MCF 10A (cell line): ENCODE results near the gene VAV3. TPM values are rescaled to one million over a fixed set of nuclear protein-coding genes. Genes with fewer than 3 reads are reported as not detected.
A peak's percentile ranks its signal among the peaks of the same experiment; 100 is the strongest.

Experiments
- BruUV-seq: library from RNA; stranded (reverse); fragments of 400-500 nt; replicated peaks from 2 replicates; lab custom pipeline; 2021; lab: Mats Ljungman, UMichigan
- CTCF ChIA-PET: fragments of 300-600 bp; sonication (Branson Sonifier 250); formaldehyde crosslinking; extraction: SDS; loops from one replicate; lab custom pipeline; 2021; ENCODE audit warnings: antibody characterized with exemption, inconsistent platforms; lab: Yijun Ruan, JAX
- POLR2A ChIA-PET: fragments of 300-600, 350-650 bp; sonication (Branson Sonifier 250); formaldehyde crosslinking; extraction: SDS; loops from one replicate; lab custom pipeline; 2020; ENCODE audit warnings: antibody characterized with exemption, inconsistent platforms; lab: Yijun Ruan, JAX
- DNase-seq: peaks from one replicate; pipeline ENCODE4 v3.0.0-alpha.2; 2018; ENCODE audit not compliant: unreplicated experiment
- H3K27ac Mint-ChIP-seq: one replicate; pipeline ENCODE4 v1.8.0; 2022; ENCODE audit warnings: mild to moderate bottlenecking, low read depth, mixed read lengths; ENCODE audit not compliant: unreplicated experiment
- H3K27me3 Mint-ChIP-seq: one replicate; pipeline ENCODE4 v1.8.0; 2022; ENCODE audit warnings: mixed read lengths; ENCODE audit not compliant: insufficient read depth, unreplicated experiment
- H3K36me3 Mint-ChIP-seq: one replicate; pipeline ENCODE4 v1.8.0; 2022; ENCODE audit warnings: mild to moderate bottlenecking, moderate library complexity, mixed read lengths; ENCODE audit not compliant: insufficient read depth, unreplicated experiment
- H3K4me1 Mint-ChIP-seq: one replicate; pipeline ENCODE4 v1.8.0; 2022; ENCODE audit warnings: mixed read lengths; ENCODE audit not compliant: insufficient read depth, unreplicated experiment
- H3K4me3 Mint-ChIP-seq: one replicate; pipeline ENCODE4 v1.8.0; 2022; ENCODE audit warnings: mild to moderate bottlenecking, moderate library complexity, mixed read lengths; ENCODE audit not compliant: unreplicated experiment
- H3K9me3 Mint-ChIP-seq: one replicate; pipeline ENCODE4 v1.8.0; 2022; ENCODE audit warnings: mixed read lengths; ENCODE audit not compliant: unreplicated experiment
- intact Hi-C: fragments of 100-400 bp; cut with micrococcal nuclease; formaldehyde crosslinking; loops from 2 replicates; pipeline ENCODE4 v1.14.1; 2022
- total RNA-seq: library from RNA; stranded (reverse); gene quantifications from 2 replicates; pipeline ENCODE4 v1.2.3, GENCODE V29; 2022
- TF ChIP-seq, protein P1 (sequence below): fragments of 200-600 bp; IDR thresholded peaks from one replicate; pipeline ENCODE4 v1.8.0; 2022; ENCODE audit warnings: antibody characterized with exemption, mild to moderate bottlenecking; ENCODE audit not compliant: unreplicated experiment

Gene VAV3
- total RNA-seq, 1 experiment from 2014 or later: 2.0 TPM

GRCh38 chr1:107821340-107821739 lies 143.6 kb downstream of the VAV3 start:
- H3K4me1 Mint-ChIP-seq: peaks cover 6% of the 10 kb centered on the region
- BruUV-seq: no TSS peak
- no peak overlapping the region for H3K4me3 Mint-ChIP-seq
- H3K27ac Mint-ChIP-seq: no peak overlapping the region
- H3K27me3 Mint-ChIP-seq: no peaks in the 10 kb centered on the region
- POLR2A ChIA-PET: interaction anchor here (0.6 to 0.8 kb wide), 5 partner anchors 18 to 1762 kb away, joined by 3 to 4 read pairs (median 3); no protein-coding TSS in a partner anchor
- no peaks in the 10 kb centered on the region for H3K36me3 Mint-ChIP-seq
- no peak for DNase-seq
- TF ChIP-seq, protein P1, sequence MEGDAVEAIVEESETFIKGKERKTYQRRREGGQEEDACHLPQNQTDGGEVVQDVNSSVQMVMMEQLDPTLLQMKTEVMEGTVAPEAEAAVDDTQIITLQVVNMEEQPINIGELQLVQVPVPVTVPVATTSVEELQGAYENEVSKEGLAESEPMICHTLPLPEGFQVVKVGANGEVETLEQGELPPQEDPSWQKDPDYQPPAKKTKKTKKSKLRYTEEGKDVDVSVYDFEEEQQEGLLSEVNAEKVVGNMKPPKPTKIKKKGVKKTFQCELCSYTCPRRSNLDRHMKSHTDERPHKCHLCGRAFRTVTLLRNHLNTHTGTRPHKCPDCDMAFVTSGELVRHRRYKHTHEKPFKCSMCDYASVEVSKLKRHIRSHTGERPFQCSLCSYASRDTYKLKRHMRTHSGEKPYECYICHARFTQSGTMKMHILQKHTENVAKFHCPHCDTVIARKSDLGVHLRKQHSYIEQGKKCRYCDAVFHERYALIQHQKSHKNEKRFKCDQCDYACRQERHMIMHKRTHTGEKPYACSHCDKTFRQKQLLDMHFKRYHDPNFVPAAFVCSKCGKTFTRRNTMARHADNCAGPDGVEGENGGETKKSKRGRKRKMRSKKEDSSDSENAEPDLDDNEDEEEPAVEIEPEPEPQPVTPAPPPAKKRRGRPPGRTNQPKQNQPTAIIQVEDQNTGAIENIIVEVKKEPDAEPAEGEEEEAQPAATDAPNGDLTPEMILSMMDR: no peak
- H3K9me3 Mint-ChIP-seq: peaks cover 15% of the 10 kb centered on the region
- intact Hi-C loops: no loop called here
- CTCF ChIA-PET: interaction anchor here (0.6 to 1.5 kb wide), 3 partner anchors 56 to 304 kb away, joined by 3 read pairs; no protein-coding TSS in a partner anchor

- no peaks in the 10 kb centered on the region for H3K36me3 Mint-ChIP-seq
- peak; percentile 36 for DNase-seq
- ChIA-PET POLR2A (interaction anchor here (0.6 to 1.0 kb wide), 8 partner anchors 12 to 1762 kb away, joined by 3 to 4 read pairs (median 3); no protein-coding TSS in a partner anchor), CTCF (interaction anchor here (0.6 to 1.5 kb wide), 3 partner anchors 56 to 304 kb away, joined by 3 read pairs; no protein-coding TSS in a partner anchor)
- H3K27ac Mint-ChIP-seq: no peak overlapping the region
- no peaks in the 10 kb centered on the region for H3K27me3 Mint-ChIP-seq
- H3K4me3 Mint-ChIP-seq: no peak overlapping the region
- H3K4me1 Mint-ChIP-seq: peaks cover 6% of the 10 kb centered on the region
- TF ChIP-seq, protein P1: no peak
- no TSS peak for BruUV-seq
- peaks cover 15% of the 10 kb centered on the region for H3K9me3 Mint-ChIP-seq
- intact Hi-C loops: no loop called here
These were observed 144.2 kb downstream of the VAV3 start for GRCh38 chr1:107820801-107821200.

GRCh38 chr1:107817935-107818334 lies 147.0 kb downstream of the VAV3 start:
- TF ChIP-seq, protein P1: no peak
- DNase-seq: no peak
- intact Hi-C loops: no loop called here
- H3K4me1 Mint-ChIP-seq: peaks cover 6% of the 10 kb centered on the region
- ChIA-PET POLR2A (no interaction called here), CTCF (interaction anchor here (1.1 to 2.8 kb wide), 2 partner anchors 35 to 307 kb away, joined by 3 to 14 read pairs; no protein-coding TSS in a partner anchor)
- no peaks in the 10 kb centered on the region for H3K36me3 Mint-ChIP-seq
- no peaks in the 10 kb centered on the region for H3K27me3 Mint-ChIP-seq
- no peak overlapping the region for H3K27ac Mint-ChIP-seq
- H3K4me3 Mint-ChIP-seq: no peak overlapping the region
- BruUV-seq: no TSS peak
- H3K9me3 Mint-ChIP-seq: peaks cover 4% of the 10 kb centered on the region

GRCh38 chr1:107817206-107817605 lies 147.8 kb downstream of the VAV3 start:
- Mint-ChIP-seq H3K4me3 (no peak overlapping the region), H3K4me1 (peaks cover 6% of the 10 kb centered on the region), H3K27me3 (no peaks in the 10 kb centered on the region), H3K9me3 (no peaks in the 10 kb centered on the region), H3K27ac (no peak overlapping the region), H3K36me3 (no peaks in the 10 kb centered on the region)
- no TSS peak for BruUV-seq
- intact Hi-C loops: no loop called here
- POLR2A ChIA-PET: no interaction called here
- DNase-seq: no peak
- CTCF ChIA-PET: interaction anchor here (2.8 kb wide), 1 partner anchor 308 kb away, joined by 14 read pairs; no protein-coding TSS in a partner anchor
- TF ChIP-seq, protein P1: no peak
